ENCODE data around the gene OPTC.

Gene OPTC

DNA sequence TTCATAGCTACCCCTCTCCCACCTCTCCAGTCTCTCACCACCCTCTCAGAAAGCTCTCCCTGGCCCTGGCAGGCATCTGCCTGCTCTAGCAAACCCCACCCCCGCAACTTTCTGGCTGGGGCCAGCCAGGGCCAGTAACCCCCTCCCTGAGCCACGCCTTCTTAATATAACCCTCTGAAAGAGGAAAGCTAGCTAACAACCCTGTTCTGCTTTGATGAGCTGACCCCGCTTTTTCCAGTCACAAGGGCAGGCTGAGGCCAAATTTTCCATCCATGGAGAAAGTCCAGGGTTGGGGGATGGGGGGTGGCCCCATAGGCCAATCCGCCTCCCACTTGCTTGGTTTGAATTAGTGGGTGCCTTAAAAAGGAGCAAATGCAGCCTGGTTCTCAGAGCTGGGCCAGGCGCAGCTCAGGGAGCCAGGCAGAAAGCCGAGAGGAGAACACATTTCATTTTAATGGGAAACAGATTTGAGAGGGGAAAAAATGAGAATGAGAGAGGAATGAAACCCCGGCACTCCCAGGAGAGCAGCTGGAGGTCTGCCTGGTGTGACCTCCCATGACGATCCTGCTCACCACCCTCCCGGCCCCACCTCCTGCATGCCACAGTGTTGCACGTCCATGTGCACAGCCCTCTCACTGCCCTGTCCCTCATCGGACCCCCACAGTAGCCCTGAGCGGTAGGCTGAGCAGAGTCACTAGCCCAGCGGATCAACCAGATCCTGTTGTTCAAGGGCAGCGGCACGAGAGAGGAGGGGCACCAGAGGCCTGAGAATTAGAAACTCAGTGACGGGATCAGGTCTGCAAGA, 62.3 kb downstream of the OPTC start:
- H3K36me3 ChIP-seq (ENCODE audit: control insufficient read depth, insufficient read depth, low read length), result no peaks in the 10 kb centered on the region
- no CpG with 5 or more reads among the region's 16 CpGs for WGBS (ENCODE audit: insufficient coverage, insufficient read length)
- DNase-seq (ENCODE audit: low read depth, low spot score), result no peak
- no peaks in the 10 kb centered on the region for H3K9me3 ChIP-seq (ENCODE audit: control insufficient read depth, insufficient read depth, low read length)
- H3K4me1 ChIP-seq (ENCODE audit: control insufficient read depth, insufficient read depth, low read length), result peaks cover 17% of the 10 kb centered on the region; the same call in 1 of the 2 replicates
- no peaks in the 10 kb centered on the region for H3K27me3 ChIP-seq (ENCODE audit: control insufficient read depth, insufficient read depth, low read length)
- H3K4me3 ChIP-seq (ENCODE audit: low read length), result no peak overlapping the region
- H3K27ac ChIP-seq (ENCODE audit: low read length), result no peak overlapping the region

DNA sequence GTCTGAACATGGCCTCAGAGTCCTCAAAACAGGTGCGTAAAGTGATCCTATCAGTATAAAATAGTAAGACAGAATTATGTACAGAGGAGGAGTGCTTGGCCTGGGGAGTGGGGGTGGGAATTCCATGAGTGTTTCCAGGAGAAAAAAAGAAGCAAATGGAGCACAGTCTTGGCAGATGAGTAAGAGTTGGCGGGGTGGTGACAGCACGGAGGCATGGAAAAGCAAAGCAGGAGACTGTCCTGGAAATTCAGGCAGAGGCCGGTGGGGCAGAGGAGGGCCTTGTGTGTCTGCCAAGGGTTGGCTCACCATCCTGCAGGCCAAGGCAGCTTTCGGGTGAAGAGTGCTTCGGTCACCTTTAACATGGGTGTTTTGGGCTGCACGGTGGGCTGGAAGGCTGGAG, 63.4 kb downstream of the OPTC start:
- no peak for DNase-seq (ENCODE audit: low read depth, low spot score)
- no peaks in the 10 kb centered on the region for H3K27me3 ChIP-seq (ENCODE audit: control insufficient read depth, insufficient read depth, low read length)
- no peak overlapping the region for H3K4me3 ChIP-seq (ENCODE audit: low read length)
- H3K9me3 ChIP-seq (ENCODE audit: control insufficient read depth, insufficient read depth, low read length), result no peaks in the 10 kb centered on the region
- H3K36me3 ChIP-seq (ENCODE audit: control insufficient read depth, insufficient read depth, low read length), result no peaks in the 10 kb centered on the region
- peaks cover 17% of the 10 kb centered on the region; the same call in 1 of the 2 replicates for H3K4me1 ChIP-seq (ENCODE audit: control insufficient read depth, insufficient read depth, low read length)
- no peak overlapping the region for H3K27ac ChIP-seq (ENCODE audit: low read length)
- WGBS (ENCODE audit: insufficient coverage, insufficient read length), result no CpG with 5 or more reads among the region's 7 CpGs

DNA sequence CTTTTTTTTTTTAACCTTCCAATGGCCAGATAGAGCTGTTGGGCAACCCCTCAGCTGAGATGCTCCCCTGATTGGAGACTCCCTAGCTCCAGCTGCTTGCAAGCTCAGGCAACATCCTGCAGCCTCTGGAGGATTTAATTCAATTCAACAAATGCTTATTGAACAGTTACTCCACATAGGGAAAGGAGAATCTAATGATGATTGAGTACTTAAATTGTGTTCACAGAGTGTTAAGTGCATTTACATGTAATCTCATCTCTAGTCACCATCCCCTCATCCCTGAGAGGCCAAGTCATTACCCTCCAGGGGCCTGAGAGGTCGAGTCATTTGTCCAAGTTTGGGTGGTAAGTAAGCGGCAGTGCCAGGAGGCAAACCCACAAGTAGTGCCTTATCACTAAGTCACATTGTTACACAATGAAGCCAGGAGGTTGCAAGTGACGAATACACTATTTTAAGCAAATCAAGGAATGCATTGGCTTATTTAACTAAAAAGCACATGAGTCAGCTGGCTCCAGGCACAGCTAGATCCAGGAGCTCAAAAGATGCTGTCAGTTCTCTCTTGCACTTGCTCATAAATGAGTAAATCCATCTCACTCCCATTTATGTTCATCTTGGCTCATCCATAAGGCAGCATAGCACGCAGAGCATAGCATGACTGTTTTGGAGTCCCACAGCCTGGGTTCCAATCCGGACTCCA, 64.3 kb downstream of the OPTC start:
- Histone ChIP-seq H3K9me3 (ENCODE audit: control insufficient read depth, insufficient read depth, low read length) (no peaks in the 10 kb centered on the region), H3K4me3 (ENCODE audit: low read length) (no peak overlapping the region), H3K27me3 (ENCODE audit: control insufficient read depth, insufficient read depth, low read length) (no peaks in the 10 kb centered on the region), H3K4me1 (ENCODE audit: control insufficient read depth, insufficient read depth, low read length) (peaks cover 17% of the 10 kb centered on the region; the same call in 1 of the 2 replicates), H3K27ac (ENCODE audit: low read length) (no peak overlapping the region), H3K36me3 (ENCODE audit: control insufficient read depth, insufficient read depth, low read length) (no peaks in the 10 kb centered on the region)
- no peak for DNase-seq (ENCODE audit: low read depth, low spot score)
- WGBS (ENCODE audit: insufficient coverage, insufficient read length), result no CpG with 5 or more reads among the region's 5 CpGs
